ENCODE measurements around the gene TUBE1.
"Not testable (repeated sequence)": the region's sequence is repeated elsewhere in the genome, so short reads cannot be mapped to it uniquely, and the experiment has no call there.

TUBE1 gene, protein sequence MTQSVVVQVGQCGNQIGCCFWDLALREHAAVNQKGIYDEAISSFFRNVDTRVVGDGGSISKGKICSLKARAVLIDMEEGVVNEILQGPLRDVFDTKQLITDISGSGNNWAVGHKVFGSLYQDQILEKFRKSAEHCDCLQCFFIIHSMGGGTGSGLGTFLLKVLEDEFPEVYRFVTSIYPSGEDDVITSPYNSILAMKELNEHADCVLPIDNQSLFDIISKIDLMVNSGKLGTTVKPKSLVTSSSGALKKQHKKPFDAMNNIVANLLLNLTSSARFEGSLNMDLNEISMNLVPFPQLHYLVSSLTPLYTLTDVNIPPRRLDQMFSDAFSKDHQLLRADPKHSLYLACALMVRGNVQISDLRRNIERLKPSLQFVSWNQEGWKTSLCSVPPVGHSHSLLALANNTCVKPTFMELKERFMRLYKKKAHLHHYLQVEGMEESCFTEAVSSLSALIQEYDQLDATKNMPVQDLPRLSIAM

DNA sequence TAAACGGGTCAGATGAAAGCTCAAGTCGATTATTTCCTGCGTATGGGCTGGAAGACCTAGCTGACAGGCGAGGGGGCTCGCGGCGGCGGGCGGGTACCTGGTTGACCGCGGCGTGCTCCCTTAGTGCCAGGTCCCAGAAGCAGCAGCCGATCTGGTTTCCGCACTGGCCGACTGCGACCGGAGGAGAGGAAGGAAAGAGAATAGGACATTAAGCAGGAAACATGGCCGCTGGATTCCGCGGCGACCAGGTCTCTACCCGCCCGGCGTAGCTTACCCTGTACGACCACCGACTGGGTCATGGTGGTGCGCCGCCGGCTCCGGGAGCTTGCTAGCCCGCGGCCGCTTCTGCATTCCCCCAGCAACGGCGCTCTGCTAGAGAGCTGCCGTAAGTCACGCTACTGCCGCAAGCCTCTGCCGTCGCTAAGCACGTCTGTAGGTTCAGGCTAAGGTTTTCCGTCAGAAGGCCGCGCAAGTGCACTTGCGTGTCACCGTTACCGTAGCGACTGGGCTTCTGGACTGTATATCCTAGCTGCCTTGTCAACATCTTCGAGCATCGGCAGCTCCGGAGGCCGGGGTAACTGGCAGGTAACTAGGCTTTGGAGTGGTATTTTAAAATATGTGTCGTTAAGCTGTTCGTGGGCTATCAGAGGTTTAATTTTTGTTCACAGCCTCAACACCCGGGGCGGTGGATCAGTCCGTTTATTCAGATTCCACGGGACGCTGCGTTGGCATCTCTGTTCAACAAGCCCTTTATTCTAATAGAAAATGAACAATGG is at the start of gene TUBE1, which contains the start of gene FAM229B:
Gene TUBE1 (minus strand): TSS at position 347 of the 776 bp plus-strand sequence. CDS start 48 bp downstream, at position 299.
Gene FAM229B (plus strand): TSS at position 456 of the 776 bp plus-strand sequence. CDS start 11,693 bp downstream, outside the sequence.
- peak; percentile 97 for DNase-seq (ENCODE audit: low spot score)

DNA sequence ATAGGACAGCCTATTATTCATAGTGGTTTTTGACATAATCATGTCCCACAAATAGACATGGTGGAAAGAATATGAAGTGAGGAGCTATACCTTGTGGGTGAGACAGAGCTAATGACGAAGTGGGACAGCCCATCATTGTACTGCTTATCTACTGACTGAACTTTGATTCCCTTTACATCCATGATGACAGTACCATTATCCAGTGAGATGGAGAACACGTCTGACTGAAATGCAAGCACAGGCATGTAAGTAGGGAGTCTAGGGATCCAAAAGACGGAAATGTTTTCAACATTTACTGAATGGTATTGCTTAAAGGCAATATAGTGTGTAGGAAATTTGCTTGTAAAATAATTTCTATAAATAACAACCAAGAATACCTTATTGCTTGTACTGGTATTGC is 43.6 kb upstream of the TUBE1 start:
- DNase-seq (ENCODE audit: low spot score), result no peak

DNA sequence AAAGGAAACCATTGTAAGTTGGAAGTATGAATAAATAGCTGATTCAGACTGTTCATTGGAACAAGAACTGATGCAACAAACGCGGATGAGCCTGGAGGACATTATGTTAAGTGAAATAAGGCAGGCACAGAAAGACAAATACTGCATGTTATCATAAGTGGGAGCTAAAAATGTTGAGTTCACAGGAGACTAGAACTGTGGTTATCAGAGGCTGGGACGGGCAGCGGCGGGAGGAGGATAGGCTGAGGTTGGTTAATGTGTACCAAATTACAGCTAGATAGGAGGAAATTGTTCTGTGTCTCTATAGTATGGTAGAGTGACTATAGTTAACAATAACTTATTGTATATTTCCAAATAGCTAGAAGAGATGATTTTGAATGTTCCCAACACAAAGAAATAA is 40.9 kb upstream of the TUBE1 start:
- no peak for DNase-seq (ENCODE audit: low spot score)

DNA sequence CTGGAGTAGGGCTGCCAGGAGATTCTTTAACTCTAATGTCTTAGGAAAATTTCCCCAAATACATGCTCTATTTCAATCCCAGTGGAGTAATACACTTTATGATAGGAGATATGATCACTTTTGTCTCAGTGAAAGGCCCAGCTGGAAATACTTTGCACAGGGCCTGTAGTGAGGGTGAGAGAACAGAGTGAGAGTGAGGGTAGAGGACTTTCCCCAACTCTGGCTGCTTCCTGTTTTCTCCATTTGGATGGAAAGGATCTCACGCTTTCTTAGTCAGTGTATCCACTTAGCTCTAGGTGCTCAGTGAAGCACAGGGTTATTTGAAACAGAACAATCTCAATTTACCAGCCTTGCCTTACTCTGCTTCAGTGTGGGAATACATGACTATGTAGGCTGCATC is 36.7 kb upstream of the TUBE1 start:
- no peak for DNase-seq (ENCODE audit: low spot score)

GRCh38 chr6:112122756-112123155 is 35.5 kb upstream of the TUBE1 start:
- DNase-seq (ENCODE audit: low spot score), result no peak

DNA sequence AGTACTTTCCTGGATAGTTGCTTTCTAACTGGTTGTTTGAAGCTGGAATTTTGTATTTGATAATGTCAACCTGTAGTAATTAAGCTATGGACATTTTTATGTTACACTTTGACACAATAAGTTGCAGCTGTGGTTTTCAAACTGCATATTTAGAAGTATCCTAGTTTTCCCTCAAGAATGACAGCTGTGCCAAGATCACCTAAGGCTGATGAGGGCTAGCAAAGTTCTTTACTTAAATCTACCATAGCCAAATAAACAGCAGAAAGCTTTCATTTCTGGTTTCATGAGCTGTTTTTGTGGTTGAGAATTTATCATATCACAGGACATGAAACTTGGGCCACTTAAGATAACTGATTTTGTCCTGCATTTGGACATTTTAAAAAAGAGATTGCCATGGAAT is 30.8 kb upstream of the TUBE1 start:
- DNase-seq (ENCODE audit: low spot score), result no peak

- peak; percentile 91 for DNase-seq (ENCODE audit: low spot score)
Observed at GRCh38 chr6:112117554-112117953, 30.3 kb upstream of the TUBE1 start.

- DNase-seq (ENCODE audit: low spot score), result peak; percentile 30
Observed at GRCh38 chr6:112116221-112116620, 28.9 kb upstream of the TUBE1 start.

DNA sequence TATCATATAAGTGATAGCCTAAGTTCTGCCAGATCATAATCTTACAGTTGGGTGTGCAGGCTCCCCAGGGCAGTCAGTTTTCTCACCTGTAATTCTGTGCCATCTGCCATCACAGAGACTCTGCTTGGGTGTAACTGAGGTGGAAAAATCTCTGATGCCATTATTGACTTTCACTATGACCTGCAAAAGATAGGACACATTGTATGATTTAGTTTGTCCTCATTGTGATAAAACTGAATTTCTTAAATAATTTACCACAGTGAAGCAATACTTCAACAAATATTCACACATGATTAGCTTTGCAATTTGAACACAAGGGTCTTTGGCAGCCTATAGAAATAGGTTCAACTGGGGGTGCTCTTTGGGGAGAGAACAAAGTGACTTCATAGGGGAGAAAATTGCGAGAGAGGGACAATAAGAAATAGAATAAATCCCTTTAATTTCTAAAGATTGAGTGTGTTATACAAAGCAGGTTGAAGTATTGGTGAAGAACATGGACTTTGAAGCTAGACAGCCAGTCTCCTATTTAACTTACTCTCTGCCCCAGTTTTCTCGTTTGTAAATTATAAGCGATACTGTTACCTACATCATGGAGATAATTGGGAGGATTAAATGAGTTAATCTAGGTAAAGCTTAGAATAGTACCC is 27.4 kb upstream of the TUBE1 start:
- DNase-seq (ENCODE audit: low spot score), result no peak

DNA sequence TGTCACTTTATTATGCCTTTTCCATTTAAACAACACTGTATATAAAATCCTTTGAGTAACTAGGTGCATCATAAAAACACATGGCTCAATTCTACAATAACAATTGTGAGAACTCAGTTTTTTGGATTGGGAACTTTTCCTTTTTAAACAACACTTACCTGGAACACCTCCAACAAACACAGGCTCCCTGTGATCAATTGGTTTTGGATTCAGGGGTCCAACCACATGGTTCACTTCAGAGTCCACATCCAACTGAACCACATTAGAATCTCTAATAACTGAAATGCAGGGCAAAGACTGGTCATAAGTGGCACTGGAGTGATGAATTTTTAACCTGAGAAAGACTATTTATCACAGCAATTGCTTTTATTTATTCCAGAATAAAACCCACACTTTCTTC is 26.6 kb upstream of the TUBE1 start:
- no peak for DNase-seq (ENCODE audit: low spot score)

DNA sequence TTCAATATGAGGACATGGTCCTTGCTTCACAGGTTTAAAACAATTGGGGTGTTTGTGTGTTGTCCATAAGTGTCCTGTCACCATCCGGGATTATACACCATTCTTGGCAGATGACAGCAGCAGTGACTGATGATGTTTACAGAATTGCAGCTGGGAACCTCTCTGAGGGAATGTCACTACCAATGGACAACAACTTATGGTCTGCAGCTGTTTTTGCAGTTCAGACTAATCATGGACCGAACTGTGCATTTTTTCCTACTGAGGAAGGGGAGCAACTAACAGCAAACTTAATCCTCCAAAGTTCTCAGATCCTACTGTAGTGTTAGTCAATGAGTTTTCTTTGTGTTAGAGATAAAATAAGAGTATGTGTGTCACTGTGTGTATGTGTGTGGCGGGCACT is 26.1 kb upstream of the TUBE1 start:
- no peak for DNase-seq (ENCODE audit: low spot score)

GRCh38 chr6:112109262-112109661 is 22.0 kb upstream of the TUBE1 start:
- DNase-seq (ENCODE audit: low spot score), result no peak

- no peak for DNase-seq (ENCODE audit: low spot score)
Observed at GRCh38 chr6:112106562-112106961, 19.3 kb upstream of the TUBE1 start.

DNA sequence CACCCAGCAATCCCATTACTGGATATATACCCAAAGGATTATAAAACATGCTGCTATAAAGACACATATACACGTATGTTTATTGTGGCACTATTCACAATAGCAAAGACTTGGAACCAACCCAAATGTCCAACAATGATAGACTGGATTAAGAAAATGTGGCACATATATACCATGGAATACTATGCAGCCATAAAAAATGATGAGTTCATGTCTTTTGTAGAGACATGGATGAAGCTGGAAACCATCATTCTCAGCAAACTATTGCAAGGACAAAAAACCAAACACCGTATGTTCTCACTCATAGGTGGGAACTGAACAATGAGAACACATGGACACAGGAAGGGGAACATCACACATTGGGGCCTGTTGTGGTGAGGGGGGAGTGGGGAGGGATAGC is 18.7 kb upstream of the TUBE1 start:
- DNase-seq (ENCODE audit: low spot score), result not testable (repeated sequence)

- no peak for DNase-seq (ENCODE audit: low spot score)
Observed at GRCh38 chr6:112100561-112100960, 13.3 kb upstream of the TUBE1 start.

- DNase-seq (ENCODE audit: low spot score), result no peak
Observed at GRCh38 chr6:112096901-112097300, 9.6 kb upstream of the TUBE1 start.

- no peak for DNase-seq (ENCODE audit: low spot score)
Observed at GRCh38 chr6:112087916-112088315, 634 bp upstream of the TUBE1 start.

- DNase-seq (ENCODE audit: low spot score), result peak; percentile 65
Observed at GRCh38 chr6:112086744-112087135, 542 bp downstream of the TUBE1 start.

- DNase-seq (ENCODE audit: low spot score), result no peak
Observed at GRCh38 chr6:112085286-112086065, 1.8 kb downstream of the TUBE1 start.

DNA sequence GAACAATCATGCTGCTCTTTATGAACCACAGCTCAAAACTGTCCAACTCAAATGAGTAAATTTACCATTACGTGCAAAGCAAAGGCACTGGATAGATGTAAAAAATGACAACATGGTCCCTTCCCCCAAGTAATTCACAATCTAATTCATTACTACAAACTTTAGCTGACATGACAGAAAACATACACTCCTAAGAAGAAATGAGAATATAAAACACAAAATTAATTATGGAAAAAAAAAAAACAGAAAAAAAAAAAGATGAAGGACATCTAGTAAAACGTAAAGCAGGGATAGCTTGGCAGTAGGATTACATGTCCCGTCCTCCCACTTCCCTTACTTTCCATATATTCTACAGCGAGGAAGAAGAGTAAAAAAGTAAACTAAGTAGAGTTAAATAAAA is 5.7 kb downstream of the TUBE1 start:
- no peak for DNase-seq (ENCODE audit: low spot score)

- no peak for DNase-seq (ENCODE audit: low spot score)
Observed at GRCh38 chr6:112066606-112067005, 20.7 kb downstream of the TUBE1 start.

All from kidney tubule cell (primary cell).